Lower leg skin (tissue), 4 donors: ENCODE measurements around the gene TMEM254. TPM values are rescaled to one million over a fixed set of nuclear protein-coding genes. Genes with fewer than 3 reads are reported as not detected.

Experiments
- DNase-seq, 2 donors: peaks; one replicate each; pipeline ENCODE4 v3.0.0-alpha.2; 2019; ENCODE audit warnings: low spot score in 2 of 2
- H3K4me3 ChIP-seq: fragments of 200-600 bp; sonication (generic); 2 replicates; pipeline ENCODE4 v1.5.1; 2017; ENCODE audit warnings: mild to moderate bottlenecking, low read depth; ENCODE audit not compliant: poor library complexity, severe bottlenecking
- CTCF ChIP-seq, 3 donors: fragments of 450-650 bp; IDR thresholded peaks; one replicate each; pipeline ENCODE4 v1.5.1; 2016; ENCODE audit warnings: antibody characterized with exemption in 3 of 3, mild to moderate bottlenecking in 3 of 3, moderate library complexity in 2 of 3
- POLR2A ChIP-seq, 2 donors: fragments of 450-650 bp; IDR thresholded peaks; one replicate each; pipeline ENCODE4 v1.6.1; 2016 to 2017; ENCODE audit warnings: antibody characterized with exemption in 2 of 2, mild to moderate bottlenecking in 1 of 2, moderate library complexity in 1 of 2
- WGBS, 2 donors: methylation state at CpG; one replicate each; pipeline ENCODE4 v1.1.5; 2018; 5-methylcytosine and 5-hydroxymethylcytosine counted together
- intact Hi-C: fragments of 100-400 bp; cut with DNase I; formaldehyde crosslinking; loops from one replicate; pipeline ENCODE4 v1.15.0; 2023; ENCODE audit warnings: low total_unique reads
- total RNA-seq, 4 donors: library from RNA; depleted of rRNA; stranded (reverse); fragments of >200 nt; gene quantifications; one replicate each; pipeline ENCODE4 v1.1.0, GENCODE V29; 2016

The TMEM254 gene
- total RNA-seq, 4 donors from 2014 or later = 30.9 to 74.4 (median 48.6) TPM

- WGBS, 2 donors = 56 to 65% methylated on average over 15 of the region's 15 CpGs
- no peak for DNase-seq
- TF ChIP-seq CTCF (IDR thresholded peaks at IDR 0.05) = no peak
- TF ChIP-seq POLR2A (IDR thresholded peaks at IDR 0.05) = no peak
- intact Hi-C loops = no loop called here
- H3K4me3 ChIP-seq = no peak overlapping the region
Observed at GRCh38 chr10:80100861-80101695, 22.6 kb downstream of the TMEM254 start.

GRCh38 chr10:80104066-80104926 lies 25.8 kb downstream of the TMEM254 start:
- 35 to 37% methylated on average over 10 of the region's 10 CpGs for WGBS, 2 donors
- H3K4me3 ChIP-seq = no peak overlapping the region
- no peak for DNase-seq
- intact Hi-C loops = no loop called here
- TF ChIP-seq CTCF (IDR thresholded peaks at IDR 0.05) (no peak), POLR2A (IDR thresholded peaks at IDR 0.05) (no peak)

- TF ChIP-seq POLR2A (IDR thresholded peaks at IDR 0.05) = no peak
- TF ChIP-seq CTCF (IDR thresholded peaks at IDR 0.05) = no peak
Observed at GRCh38 chr10:80108576-80109239, 30.2 kb downstream of the TMEM254 start.

GRCh38 chr10:80110986-80111385 lies 32.5 kb downstream of the TMEM254 start:
- intact Hi-C loops = no loop called here
- no peak overlapping the region for H3K4me3 ChIP-seq
- no peak for DNase-seq
- WGBS, 2 donors = 90 to 96% methylated on average over 1 of the region's 1 CpG
- no peak for TF ChIP-seq POLR2A (IDR thresholded peaks at IDR 0.05)
- TF ChIP-seq CTCF (IDR thresholded peaks at IDR 0.05) = no peak

More at GRCh38 chr10:80108576-80109239, 30.2 kb downstream of the TMEM254 start:
- WGBS, 2 donors = 80 to 91% methylated on average over 8 of the region's 8 CpGs
- intact Hi-C loops = no loop called here
- no peak for DNase-seq
- H3K4me3 ChIP-seq = no peak overlapping the region

GRCh38 chr10:80118669-80119068 lies 40.2 kb downstream of the TMEM254 start:
- 84 to 85% methylated on average over 4 of the region's 4 CpGs for WGBS, 2 donors
- DNase-seq = no peak
- intact Hi-C loops = no loop called here
- TF ChIP-seq CTCF (IDR thresholded peaks at IDR 0.05) (no peak), POLR2A (IDR thresholded peaks at IDR 0.05) (no peak)
- H3K4me3 ChIP-seq = no peak overlapping the region
